Measurements from ENCODE around the gene MBLAC2. TPM values are rescaled to one million over a fixed set of nuclear protein-coding genes. Genes with fewer than 3 reads are reported as not detected.

The MBLAC2 gene
- 4.7 TPM for polyA plus RNA-seq (ENCODE audit: insufficient read length)

DNA sequence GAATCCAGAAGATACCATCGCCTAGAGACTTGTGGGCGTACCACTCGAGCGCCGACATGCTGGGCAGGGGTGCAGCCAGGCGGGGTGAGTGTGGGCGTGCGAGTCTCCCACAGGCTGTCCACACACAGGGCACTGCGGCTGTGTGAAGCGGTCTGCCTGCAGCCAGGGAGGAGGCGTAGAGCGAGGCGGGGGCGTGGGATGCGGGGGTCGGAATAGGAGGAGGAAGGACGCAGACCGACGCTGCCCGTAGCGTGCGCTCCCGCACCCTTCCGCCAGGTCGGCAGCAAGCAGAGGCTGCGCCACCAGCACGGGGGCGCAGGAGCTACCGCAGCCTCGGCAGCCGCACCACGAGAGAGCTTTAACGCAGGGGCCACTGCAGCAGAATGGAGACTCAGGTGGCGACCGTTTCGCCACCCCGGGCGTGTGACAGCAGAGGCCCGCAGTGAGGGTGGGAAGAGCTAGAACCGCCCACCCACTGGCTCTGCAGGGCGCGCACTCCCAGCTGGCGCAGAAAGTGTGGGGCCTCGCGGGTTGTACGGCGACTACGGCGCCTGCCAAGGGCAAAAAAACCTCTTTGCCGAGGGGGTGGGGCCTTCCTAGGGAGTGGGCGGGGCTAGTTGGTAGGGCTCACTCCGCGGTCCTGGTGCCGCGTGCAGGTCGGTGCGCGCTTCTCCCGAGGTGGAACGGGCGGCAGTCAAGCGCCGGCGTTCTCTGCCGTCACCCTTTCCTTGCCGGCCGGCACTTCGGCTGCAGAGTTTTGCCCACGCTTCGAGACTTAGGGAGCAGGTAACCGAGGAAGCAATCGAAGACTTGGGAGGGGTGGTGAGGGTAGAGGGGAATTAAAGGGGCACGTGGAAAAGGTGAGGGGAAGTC lies at the start of gene MBLAC2, which contains the start of gene POLR3G:
Gene MBLAC2, minus strand, starts transcription at position 537 of the 873 bp plus-strand sequence. Its CDS starts 479 bp downstream, at position 58.
Gene POLR3G, plus strand, starts transcription at position 630 of the 873 bp plus-strand sequence. CDS start 10,704 bp downstream, outside the sequence.
- peak; percentile 54 for DNase-seq (ENCODE audit: low read depth)

DNA sequence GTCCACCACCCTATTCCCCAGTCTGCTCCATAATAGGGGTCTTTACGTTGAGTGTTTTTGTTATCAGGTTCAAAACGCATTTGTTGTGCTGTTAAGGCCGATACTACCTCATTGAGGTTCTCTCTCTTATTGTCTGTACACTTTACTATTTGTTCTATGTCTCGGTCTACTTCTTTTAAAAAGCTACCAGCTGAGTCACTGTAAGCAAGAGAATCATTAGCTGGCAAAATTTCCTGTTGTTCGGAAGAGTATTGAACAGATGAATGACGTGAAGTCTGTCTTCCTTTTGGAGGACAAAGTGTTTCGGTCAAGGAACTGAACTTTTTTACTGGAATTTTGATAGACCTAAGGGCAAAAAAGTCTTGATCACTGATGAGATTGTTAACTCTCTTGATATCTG lies 44.5 kb upstream of the MBLAC2 start:
- DNase-seq (ENCODE audit: low read depth): no peak

DNA sequence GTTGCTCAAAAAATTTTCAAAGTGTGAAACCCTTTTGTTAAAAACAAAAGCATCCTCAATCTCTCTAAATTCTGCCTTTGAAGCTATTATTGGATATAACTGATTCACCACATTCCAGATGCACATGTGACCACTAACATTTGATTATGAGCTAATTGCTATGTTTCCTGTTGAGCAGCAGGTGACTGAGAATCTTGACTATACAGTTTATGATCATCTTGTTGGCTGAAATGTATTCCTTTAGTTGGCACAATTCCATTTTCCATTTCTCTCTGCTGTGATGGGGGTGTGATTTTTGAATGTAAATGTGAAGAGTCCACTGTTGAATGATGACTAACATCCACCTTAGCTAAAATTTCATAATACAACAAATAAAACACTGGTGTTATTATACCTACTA lies 44.1 kb upstream of the MBLAC2 start:
- DNase-seq (ENCODE audit: low read depth): no peak

DNA sequence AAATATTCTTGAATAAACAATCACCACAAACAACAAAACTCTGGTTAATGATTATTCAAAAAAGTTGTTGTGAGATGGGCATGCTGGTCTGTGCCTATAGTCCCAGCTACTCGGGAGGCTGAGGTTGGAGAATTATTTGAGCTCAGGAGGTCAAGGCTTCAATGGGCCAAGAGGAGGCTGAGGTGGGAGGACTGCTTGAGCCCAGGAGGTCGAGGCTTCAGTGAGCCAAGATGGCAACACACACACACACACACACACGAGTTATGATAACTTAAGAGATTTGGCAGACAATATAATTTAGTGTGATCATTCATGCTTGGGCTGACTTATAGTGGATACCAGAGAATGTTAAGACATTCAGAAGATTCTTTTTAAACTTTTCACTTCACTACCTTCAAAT lies 39.9 kb upstream of the MBLAC2 start:
- DNase-seq (ENCODE audit: low read depth): no peak

DNA sequence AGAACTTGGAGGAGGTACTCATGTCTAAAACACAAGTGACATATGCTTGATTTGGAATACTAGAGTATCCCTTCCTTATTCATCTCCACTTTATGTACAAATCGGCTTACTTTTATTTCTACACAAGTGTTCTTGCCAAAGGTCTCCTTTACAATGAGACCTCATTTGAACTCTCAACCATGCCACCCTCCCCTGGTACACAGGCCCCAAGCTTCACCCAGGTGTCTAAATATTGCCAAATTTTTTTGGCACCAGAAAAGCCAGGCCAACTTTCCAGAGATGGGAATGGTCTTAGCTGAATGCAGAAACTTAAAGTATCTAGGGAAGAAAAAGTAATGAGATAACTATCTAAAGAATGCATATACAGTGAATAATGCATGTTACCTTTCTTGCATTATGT lies 35.9 kb upstream of the MBLAC2 start:
- no peak for DNase-seq (ENCODE audit: low read depth)

DNA sequence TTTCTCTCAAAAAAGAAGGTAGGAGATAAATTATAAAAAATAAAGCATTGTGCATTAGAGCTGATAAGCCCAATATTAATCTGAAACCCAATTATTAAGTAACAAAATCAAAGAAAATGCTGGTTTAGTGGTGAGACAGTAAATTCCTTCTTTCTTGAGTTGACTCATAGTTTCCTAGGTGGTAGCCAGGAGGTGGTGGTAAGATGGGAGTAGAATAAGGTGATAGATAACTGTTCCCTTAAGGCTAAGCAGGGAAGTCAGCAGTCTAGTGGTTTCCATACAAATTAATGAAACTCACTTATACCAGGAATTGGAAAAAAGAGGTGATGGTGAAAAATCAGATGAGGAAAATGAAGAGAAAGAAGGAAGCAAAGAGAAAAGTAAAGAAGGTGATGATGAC lies 31.6 kb upstream of the MBLAC2 start:
- no peak for DNase-seq (ENCODE audit: low read depth)

DNA sequence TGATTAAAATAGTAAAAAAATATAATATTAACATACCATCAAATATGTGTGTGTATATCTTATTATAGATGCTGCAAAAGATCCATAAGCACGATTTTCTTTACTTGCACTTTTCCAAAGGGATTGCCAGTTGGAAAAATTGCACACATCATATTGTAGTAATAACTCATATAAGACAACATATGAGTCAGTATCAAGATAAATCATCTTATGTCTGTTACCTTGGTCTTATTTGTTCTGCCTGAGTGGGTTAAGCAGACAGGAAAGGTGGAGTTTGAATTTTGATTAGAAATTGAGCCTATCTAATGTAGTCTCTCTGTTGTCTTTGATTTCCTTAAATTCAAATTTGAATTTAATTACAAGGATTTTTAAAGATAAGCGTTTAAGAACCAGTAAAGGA lies 30.2 kb upstream of the MBLAC2 start:
- no peak for DNase-seq (ENCODE audit: low read depth)

DNA sequence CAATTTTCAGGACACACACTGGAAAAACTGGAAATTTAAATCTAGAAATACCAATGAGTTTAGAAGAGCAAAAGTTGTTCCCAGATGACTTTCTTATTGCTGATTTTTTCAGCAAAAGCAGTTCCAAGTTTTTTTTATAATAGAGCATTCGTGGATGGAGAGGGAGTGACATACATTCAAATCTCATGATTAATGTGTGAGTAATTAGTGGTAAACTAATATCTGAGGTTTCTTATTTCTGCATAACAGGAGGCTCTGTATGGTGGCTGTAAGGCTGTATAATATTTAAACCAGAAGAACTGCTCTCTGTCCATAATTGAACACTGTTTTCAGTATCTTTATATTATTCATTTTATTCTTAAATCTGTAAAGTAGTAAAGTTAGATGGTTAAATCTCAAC lies 29.0 kb upstream of the MBLAC2 start:
- DNase-seq (ENCODE audit: low read depth): no peak

DNA sequence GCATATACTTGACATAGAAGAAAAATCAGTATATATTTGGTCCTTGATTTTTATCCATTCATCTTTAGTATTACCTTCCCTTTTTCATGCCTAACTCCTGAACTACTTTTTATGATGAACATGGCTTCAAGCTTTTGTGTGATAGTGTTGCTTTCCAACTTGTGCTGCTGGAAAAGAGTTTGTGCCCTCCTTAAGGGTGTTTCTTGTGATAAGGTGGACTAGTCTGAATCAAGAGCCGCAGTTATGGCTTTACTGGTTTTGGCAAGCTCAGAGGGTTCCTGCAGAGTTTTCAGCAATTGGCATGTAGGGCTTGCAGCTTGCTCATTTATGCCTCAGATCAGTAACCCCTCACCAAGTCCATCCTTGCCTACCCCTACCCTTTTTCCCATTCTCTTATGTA lies 20.6 kb upstream of the MBLAC2 start:
- DNase-seq (ENCODE audit: low read depth): no peak

DNA sequence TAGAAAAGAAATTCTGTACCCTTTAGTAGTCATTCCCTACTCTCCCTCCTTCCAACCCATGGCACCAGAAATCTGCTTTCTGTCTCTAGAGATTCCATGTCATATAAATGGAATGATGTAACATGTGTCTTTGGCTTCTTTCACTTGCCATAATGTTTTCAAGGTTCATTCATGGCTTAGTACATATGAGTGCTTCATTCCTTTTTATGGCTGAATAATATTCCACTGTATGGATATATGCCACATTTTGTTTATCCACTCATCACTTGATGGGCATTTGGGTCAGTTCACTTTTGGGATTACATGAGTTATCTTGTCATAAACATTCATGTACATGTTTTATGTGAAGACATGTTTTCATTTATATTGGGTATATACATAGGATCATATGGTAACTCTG lies 19.5 kb upstream of the MBLAC2 start:
- DNase-seq (ENCODE audit: low read depth): no peak

DNA sequence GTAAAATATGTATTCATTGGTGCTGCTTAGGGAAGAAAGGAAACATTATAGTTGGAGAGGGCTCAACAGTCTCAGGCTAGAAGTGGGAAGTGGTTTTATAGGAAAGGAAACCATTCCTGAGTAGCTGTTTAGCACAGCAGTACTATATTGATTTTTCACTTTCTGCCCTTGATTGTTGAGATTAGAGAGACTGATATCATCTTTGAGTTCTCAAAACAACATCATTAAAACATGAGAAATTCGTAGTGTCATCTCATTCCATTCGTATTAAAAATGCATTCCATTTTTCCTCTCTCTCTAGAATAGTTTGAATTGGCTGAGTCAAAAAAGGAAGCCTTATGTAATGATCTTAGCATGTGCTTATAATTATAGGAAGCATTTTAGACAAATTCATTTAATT lies 14.2 kb upstream of the MBLAC2 start:
- DNase-seq (ENCODE audit: low read depth): no peak

DNA sequence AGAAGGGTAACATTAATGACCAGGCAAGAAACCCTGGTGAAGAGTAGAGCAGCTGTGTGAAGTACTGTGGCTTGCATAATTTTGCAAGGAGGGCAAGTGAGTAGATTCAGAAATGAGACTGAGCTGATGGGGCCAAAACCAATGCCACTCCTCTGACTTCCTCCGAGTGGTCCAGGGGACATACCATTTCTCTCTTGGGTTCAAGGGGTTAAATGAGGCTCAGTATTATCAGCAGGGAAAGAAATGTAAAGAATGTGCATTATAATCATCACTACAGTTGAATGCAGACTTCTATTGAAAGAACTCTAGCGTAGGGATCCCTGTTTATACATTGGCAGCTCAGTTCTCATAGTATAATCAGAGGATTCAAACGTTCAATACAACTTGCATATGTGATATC lies 10.0 kb upstream of the MBLAC2 start:
- DNase-seq (ENCODE audit: low read depth): no peak

DNA sequence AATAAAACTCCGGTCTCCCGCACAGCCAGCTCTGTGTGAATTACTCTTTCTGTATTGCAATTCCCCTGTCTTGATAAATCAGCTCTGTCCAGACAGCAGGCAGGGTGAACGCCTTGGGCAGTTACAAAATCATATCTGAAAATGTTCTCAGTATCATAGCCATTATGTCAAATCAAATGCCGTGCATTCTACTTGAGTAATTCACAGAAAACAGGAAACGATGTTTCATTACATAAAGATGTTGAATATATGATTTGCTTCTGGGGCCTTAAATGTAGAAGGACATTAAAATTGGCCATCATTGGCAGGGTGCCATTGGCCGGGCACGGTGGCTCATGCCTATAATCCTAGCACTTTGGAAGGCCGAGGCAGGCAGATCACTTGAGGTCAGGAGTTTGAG lies 8.6 kb upstream of the MBLAC2 start:
- DNase-seq (ENCODE audit: low read depth): no peak

DNA sequence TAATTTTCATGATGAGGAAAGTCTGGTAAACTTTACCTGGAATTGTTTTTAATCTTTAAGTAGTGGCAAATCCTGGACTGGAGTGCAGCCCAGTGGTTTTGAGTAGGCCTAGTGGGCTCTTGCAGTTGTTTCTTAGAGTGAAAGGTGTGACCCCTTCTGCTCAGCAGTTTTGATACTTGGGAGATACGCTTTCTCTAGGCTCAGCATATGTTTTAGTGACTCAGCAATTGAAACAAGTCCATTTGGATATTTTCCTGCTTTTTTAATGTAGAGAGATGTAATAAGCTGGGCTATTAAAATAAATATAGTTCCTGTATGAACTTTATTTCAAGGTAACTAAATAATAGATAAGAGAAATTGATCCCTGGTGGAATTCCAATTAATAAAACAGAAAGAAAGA lies 6.1 kb upstream of the MBLAC2 start:
- DNase-seq (ENCODE audit: low read depth): no peak

DNA sequence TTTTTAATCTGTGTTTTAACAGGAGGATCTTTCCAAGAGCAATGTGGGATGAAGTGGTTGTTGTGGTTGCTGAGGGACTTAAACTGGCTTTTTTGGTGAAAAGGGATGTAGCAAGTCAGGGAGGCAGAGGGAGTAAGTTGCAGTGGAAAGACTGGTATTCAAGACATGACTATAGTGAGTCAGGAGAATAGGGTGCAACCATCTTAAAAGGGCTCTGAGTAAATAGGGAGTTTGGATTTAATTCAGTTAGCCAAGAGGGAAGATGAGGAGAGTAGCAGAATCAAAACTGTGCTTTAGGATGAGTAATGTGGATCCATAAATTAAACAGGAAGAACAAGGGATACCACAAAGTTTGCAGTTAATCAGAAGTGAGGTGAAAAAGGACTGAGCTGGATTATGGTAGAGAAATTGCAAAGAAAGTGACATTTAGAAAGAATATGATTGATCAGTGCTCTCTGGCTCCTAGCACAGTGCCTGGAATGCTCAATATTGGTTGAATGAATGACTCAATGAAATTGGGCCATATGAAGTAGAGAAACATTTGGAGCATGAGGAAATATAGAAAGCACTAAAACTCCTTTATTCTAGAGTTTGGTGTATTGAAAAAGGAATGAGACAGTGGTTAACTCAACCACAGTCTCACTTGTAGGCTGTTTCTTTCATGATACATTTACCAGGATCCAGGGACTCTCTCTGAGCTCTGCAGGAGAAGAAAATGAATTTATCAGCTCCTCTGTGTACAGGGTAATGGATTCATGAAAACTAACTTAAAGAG lies 5.2 kb upstream of the MBLAC2 start:
- DNase-seq (ENCODE audit: low read depth): no peak

DNA sequence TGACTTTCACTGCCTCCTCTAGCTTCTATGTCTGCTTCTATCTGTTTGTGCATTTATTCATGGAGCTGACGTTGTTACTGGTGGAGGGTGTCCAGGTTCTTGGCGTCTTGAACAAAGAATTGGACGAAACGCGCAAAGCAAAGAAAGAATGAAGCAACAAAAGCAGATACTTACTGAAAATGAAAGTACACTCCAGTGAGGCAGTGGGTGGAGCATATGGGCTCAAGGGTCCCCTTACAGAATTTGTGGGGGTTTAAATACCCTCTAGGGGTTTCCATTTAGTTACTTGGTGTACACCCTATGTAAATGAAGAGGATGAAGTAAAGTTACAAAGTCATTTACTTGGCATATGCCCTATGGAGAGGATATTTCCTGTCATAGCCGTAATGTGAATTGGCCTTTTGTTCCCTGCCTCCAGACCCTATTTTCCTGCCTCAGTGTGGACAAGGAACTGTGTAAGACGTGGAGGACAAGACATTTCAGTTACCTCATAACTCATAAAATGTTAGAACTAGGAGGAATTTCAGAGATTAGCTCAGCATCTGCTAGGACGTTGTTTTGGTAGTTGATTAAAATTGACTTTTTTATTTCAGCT lies 3.1 kb upstream of the MBLAC2 start:
- no peak for DNase-seq (ENCODE audit: low read depth)

DNA sequence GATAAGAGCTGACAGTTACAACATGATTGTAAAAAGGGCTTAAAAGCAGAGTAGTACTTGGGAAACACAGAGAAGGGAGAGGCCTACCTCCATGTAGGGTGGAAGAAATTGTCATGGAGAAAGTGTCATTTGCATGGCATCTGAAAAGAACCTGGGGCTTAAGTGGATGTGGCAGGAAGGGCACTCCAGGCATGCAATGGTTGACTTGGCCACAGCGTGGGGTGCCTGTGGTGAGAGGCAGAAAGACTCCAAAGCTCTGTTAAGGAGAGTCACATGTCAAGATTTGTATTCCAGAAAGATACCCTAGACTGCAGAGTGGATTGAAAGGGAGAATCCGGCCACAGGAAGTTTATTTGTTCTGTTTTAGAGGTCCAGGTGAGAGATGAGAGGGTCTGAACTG lies 2.5 kb upstream of the MBLAC2 start:
- no peak for DNase-seq (ENCODE audit: low read depth)

DNA sequence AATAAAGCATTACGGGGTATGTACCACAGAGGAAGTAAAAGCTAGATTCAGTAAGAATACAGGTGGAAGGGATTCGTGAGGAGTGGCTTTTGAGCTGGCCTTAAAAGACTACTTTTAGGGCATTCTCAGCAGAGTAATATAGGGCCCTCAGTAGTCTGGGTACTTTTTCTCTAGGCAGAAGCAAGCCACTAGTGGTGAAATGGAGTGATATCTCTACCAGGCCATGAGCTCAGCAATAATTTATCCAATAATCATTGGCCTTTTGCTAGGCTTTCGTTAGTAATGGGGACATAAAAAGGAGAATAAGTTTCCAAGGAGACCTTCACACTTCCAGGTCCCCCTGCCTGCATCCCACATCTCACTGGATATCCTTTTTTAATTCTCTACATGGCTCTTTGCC lies 1.8 kb upstream of the MBLAC2 start:
- DNase-seq (ENCODE audit: low read depth): no peak

DNA sequence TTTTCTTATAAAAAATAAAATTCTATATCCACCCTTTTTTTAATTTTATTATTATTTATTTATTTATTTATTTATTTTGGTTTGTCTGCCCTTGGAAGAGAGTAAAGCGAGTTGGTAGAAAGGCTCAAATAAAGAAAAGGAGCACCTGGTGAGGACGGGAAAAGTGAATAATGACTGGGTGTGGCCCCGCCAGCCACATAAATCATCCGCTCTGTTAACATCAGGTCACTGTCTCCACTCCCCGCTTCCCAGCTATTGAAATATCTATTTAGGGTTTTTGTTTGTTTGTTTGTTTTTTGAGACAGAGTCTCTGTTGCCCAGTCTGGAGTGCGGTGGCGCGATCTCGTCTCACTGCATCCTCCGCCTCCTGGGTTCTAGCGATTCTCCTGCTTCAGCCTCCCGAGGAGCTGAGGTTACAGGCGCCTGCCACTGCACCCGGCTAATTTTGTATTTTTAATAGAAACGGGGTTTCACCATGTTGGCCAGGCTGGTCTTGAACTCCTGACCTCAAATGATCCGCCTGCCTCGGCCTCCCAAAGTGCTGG lies 937 bp upstream of the MBLAC2 start:
- DNase-seq (ENCODE audit: low read depth): no peak

DNA sequence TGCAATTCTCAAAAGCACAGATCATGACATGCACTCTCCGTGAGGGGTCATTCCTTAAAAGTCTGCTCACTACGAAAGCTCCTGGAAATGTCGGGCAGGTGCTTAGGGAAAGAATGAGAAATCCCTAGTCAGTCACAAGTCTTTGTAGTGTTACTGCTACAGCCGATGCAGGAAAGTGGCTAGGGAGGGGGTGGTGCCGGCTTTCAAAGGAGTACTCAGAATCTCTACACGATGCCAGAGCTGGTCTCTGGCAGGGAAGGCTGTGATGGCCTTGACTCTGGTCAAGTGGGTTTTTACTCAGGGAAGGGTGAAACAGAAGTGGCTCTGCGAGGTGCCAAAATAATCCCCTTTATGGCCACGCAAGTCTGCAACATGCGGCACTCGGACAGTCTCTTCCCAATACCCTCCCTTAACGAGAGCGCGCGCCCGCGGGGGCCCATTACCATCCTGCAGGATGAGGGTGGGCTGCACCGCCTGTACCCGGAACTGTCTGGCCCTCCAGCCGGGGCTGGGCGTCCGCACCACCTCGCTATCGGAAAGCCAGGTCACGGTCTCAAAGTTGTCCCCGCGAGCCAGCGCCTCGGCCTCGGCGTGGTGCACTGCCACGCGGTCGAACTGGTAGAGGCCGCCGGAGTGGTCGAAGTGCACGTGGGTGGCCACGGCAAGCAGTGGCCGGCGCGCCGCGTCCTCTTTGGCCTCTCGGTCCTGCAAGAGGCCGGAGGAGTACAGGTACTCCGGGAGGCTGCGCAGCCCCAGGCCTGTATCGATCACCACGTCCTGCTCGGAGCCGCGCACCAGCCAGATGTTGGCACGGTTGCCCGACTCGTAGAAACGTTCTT lies 956 bp downstream of the MBLAC2 start:
- DNase-seq (ENCODE audit: low read depth): no peak

DNA sequence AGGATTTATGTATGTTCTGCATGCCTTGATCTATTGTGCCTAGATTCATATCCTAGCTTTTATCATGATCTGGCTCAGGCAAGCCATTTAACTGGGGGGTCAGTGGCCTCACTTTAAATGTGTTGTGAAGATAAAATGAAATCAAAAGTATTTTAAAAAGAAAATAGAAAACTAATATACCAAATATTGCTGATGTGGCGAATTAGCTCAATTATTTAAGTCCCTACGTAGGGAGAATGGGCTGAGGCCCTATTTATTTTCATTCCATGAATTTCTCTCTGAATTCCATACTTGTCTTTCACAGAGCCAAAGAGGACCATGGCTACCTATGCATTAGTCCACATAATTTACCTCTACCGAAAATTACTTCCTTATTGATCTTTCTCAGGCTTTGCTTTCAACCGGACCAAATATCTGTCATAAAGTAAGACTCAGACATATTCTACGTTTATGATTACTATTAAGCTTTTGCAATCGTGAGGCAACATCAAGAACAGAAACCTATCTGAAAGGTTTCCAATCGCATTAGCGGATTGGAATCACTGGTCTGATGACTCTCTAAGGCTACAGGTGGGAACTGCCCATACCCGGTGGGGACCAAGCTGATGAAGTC lies 1.7 kb downstream of the MBLAC2 start:
- no peak for DNase-seq (ENCODE audit: low read depth)
